Epithelial cell of esophagus (primary cell): Measurements from ENCODE around the gene NRBP1.

Experiments
- DNase-seq: peaks from one replicate; pipeline ENCODE4 v3.0.0; 2010; ENCODE audit warnings: low read depth
- H3K4me3 ChIP-seq: 2 replicates; pipeline ENCODE4 v1.5.1; 2011; ENCODE audit warnings: mild to moderate bottlenecking, low read length, control low read depth
- TF ChIP-seq, protein P1 (sequence below): IDR thresholded peaks from 2 replicates; pipeline ENCODE4 v1.5.1; 2011; ENCODE audit warnings: low read depth, mild to moderate bottlenecking, low read length, control low read depth, inconsistent platforms; ENCODE audit not compliant: insufficient read depth; ENCODE audit errors: missing control alignments

NRBP1 gene

DNA sequence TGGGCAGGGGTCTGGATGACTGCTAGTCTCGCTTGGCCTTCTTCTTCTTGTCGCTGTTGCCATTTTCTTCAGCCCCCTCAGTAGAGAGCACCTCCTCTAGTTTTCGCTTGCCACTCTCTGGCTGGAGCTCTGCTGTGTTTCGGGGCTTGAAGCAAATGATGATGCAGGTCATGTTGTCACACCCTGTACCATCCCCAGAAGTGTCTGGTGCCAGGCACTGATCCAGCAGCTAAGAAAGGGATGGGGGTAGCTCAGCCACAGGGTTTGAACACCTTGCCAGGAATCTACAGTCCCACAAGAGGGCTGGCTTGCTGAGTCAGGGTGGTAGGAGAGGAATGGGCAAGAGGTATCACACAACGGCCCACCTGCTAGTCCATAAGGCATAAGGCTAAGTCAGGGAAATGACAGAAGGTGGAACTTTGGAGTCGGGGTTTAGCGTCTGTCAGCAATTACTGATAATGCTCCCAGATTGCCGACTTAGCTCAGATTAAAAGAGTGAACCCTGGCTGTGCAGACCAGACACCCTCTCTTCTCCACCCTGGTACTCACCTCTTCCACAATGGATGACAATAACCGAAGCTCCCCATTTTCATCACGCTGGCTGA is 46.8 kb upstream of the NRBP1 start:
- DNase-seq: no peak
- TF ChIP-seq, protein P1, sequence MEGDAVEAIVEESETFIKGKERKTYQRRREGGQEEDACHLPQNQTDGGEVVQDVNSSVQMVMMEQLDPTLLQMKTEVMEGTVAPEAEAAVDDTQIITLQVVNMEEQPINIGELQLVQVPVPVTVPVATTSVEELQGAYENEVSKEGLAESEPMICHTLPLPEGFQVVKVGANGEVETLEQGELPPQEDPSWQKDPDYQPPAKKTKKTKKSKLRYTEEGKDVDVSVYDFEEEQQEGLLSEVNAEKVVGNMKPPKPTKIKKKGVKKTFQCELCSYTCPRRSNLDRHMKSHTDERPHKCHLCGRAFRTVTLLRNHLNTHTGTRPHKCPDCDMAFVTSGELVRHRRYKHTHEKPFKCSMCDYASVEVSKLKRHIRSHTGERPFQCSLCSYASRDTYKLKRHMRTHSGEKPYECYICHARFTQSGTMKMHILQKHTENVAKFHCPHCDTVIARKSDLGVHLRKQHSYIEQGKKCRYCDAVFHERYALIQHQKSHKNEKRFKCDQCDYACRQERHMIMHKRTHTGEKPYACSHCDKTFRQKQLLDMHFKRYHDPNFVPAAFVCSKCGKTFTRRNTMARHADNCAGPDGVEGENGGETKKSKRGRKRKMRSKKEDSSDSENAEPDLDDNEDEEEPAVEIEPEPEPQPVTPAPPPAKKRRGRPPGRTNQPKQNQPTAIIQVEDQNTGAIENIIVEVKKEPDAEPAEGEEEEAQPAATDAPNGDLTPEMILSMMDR: no peak
- no peak overlapping the region for H3K4me3 ChIP-seq

DNA sequence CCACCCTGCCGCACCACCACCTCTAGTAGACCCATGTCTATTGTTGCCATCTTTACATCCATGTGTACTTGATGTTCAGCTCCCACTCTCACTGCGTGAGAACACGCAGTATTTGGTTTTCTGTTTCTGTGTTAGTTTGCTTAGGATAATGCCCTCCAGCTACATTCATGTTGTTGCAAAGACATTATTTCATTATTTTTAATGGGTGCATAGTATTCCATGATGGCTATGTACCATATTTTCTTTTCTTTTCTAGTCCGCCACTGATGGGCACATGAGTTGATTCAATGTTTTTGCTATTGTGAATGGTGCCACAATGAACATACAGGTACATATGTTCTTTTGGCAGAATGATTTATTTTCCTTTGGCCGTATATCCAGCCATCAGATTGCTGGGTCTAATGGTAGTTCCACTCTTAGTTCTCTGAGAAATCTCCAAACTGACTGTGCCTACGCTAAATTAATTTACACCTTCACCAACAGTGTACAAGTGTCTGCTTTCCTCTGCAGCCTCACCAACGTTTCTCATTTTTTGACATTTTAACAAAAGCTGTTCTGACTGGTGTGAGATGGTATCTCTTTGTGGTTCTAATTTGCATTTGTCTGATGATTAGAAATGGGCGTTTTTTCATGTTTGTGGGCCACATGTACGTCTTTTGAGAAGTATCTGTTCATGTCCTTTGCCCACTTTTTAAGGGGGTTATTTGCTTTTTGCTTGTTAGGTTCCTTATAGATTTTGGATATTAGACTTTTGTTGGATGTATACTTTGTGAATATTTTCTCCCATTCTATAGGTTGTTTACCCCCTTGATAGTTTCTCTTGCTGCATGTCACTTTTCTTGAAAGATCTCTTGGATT is 37.4 kb upstream of the NRBP1 start:
- no peak for DNase-seq
- TF ChIP-seq, protein P1: no peak
- no peak overlapping the region for H3K4me3 ChIP-seq

DNA sequence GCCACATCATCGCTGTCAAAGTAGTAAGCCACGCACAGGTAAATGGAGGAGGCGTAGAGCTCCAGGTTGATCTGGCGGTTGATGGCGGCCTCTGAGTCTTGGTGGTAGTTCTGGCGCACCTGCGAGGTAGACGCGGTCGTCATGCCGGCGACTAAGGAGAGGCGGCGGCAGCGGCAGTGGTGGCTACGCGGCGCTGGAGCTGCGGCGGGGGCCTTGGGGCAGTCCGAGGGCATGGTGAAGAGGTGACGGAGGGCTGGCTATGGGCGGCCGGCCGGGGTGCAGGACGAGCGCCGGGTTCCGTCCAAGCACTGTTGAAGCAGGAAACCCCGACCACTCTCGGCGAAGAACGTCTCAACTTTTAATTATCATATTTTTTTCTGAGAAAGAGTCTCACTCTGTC is 35.2 kb upstream of the NRBP1 start:
- no peak for DNase-seq
- TF ChIP-seq, protein P1: no peak

DNA sequence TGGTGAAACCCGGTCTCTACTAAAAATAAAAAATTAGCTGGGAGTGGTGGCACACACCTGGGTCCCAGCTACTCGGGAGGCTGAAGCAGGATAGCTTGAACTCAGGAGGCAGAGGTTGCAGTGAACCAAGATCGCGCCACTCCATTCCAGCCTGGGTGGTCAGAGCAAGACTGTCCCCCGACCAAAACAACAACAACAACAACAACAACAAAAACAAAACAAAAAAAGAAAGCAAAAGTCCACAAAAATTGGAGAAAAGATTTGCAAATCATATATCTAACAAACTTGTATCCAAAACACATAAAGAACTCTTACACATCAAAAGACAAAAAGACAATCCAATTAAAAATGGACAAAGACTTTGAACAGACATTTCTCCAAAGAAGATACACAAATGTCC is 29.5 kb upstream of the NRBP1 start:
- TF ChIP-seq, protein P1: no peak
- no peak overlapping the region for H3K4me3 ChIP-seq
- DNase-seq: no peak

More for the DNA sequence above, 35.2 kb upstream of the NRBP1 start:
- H3K4me3 ChIP-seq: no peak overlapping the region

DNA sequence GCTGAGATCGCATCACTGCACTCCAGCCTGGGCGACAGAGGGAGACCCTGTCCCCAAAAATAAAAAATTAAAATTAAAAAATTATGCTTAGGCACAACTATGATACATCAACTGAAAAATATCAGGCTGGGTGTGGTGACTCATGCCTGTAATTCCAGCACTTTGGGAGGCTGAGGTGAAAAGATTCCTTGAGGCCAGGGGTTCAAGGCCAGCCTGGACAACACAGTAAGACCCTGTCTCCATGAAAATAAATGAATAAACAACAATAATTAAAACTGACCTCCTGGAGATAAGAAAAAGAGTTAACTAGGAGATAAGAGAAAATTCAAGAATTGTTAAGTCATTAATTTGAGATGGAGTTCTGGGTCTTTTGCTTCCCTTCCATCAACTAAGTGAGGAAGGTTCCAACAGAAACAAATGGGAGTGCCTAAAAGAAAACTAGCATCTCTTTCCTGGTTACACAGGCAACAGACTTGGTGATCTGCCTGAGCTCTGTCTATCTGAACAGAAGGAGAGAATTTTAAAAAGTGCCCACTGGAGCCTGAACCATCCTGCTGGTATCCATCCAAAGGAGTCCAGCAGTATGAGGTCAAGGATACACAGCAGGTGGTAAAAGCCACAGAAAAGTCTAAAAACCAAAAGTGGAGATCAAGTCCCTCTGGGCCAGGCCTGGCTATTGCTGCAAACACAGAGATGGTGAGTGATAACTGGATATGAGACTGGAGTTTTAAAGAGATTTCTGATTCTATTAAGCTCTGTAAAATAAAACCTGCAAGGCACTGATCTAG is 27.9 kb upstream of the NRBP1 start:
- no peak for DNase-seq
- TF ChIP-seq, protein P1: no peak
- no peak overlapping the region for H3K4me3 ChIP-seq

DNA sequence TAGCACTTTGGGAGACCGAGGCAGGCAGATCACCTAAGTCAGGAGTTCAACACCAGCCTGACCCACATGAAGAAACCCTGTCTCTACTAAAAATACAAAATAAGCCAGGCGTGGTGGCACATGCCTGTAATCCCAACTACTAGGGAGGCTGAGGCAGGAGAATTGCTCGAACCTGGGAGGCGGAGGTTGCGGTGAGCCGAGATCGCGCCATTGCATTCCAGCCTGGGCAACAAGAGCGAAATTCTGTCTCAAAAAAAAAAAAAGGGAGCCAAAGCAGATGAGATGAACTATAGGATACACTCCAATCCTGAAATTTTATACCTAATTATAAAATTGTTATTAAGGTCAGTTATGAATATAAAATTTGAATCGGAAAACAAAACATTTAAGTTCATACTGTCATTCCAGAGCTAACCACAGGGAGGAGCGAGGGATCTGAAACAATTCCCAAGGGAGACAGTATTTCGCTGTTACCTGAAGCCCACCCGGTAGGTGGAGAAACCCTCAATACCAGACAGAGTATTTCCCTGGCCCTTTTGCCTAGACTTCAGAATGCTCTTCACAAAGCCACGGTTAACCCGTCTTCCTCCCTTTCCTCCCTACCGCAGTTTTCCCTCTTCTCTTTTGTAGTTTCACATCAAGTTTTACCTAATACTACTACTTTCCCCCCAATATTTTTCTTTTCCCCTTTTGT is 20.5 kb upstream of the NRBP1 start:
- DNase-seq: peak; percentile 68
- H3K4me3 ChIP-seq: peak overlapping the region; percentile 90
- TF ChIP-seq, protein P1: peak; percentile 77
